ENCODE results near the gene TBCK. TPM values are rescaled to one million over a fixed set of nuclear protein-coding genes. Genes with fewer than 3 reads are reported as not detected.

Gene TBCK
- total RNA-seq, 2 experiments from 2014 or later, result 23.5 to 29.0 TPM

- no peaks in the 10 kb centered on the region for H3K27me3 ChIP-seq (ENCODE audit: control insufficient read depth in 1 of 2, insufficient read depth in 2 of 2, low read length in 2 of 2)
- H3K4me3 ChIP-seq (ENCODE audit: low read length), result no peak overlapping the region
- DNase-seq, result no peak
- Mint-ChIP-seq H3K9me3 (no peaks in the 10 kb centered on the region), H3K4me1 (ENCODE audit: low read depth) (no peaks in the 10 kb centered on the region), H3K36me3 (ENCODE audit: low read depth) (peaks cover 25% of the 10 kb centered on the region), H3K4me3 (no peak overlapping the region), H3K27me3 (no peaks in the 10 kb centered on the region), H3K27ac (no peak overlapping the region)
- CTCF ChIA-PET, result no interaction called here
- TF ChIP-seq CTCF (IDR thresholded peaks at IDR 0.05), result no peak
- no peaks in the 10 kb centered on the region for H3K9me3 ChIP-seq (ENCODE audit: control insufficient read depth in 1 of 2, insufficient read depth in 1 of 2, low read length in 2 of 2)
- peaks cover 12% of the 10 kb centered on the region for H3K36me3 ChIP-seq (ENCODE audit: insufficient read depth, low read length)
- H3K27ac ChIP-seq (ENCODE audit: low read depth in 1 of 2, low read length in 2 of 2), result no peak overlapping the region
- no peak for ATAC-seq (ENCODE audit: poor library complexity)
- H3K4me1 ChIP-seq (ENCODE audit: insufficient read depth, low read length), result no peaks in the 10 kb centered on the region
- POLR2A ChIA-PET, result no interaction called here
- intact Hi-C loops (cut with DNase I, micrococcal nuclease), result no loop called here
Measured at GRCh38 chr4:106353786-106354185, 37.8 kb upstream of the TBCK start.

- H3K36me3 ChIP-seq (ENCODE audit: insufficient read depth, low read length), result peaks cover 38% of the 10 kb centered on the region
Measured at GRCh38 chr4:106351016-106351415, 35.0 kb upstream of the TBCK start.

GRCh38 chr4:106347167-106347566, 31.2 kb upstream of the TBCK start:
- Mint-ChIP-seq H3K27ac (no peak overlapping the region), H3K4me1 (ENCODE audit: low read depth) (peaks cover 24% of the 10 kb centered on the region), H3K9me3 (no peaks in the 10 kb centered on the region), H3K27me3 (no peaks in the 10 kb centered on the region), H3K36me3 (ENCODE audit: low read depth) (peaks cover 80% of the 10 kb centered on the region), H3K4me3 (no peak overlapping the region)
- TF ChIP-seq CTCF (IDR thresholded peaks at IDR 0.05), result no peak
- Histone ChIP-seq H3K36me3 (ENCODE audit: insufficient read depth, low read length) (peaks cover 52% of the 10 kb centered on the region), H3K9me3 (ENCODE audit: control insufficient read depth in 1 of 2, insufficient read depth in 1 of 2, low read length in 2 of 2) (no peaks in the 10 kb centered on the region), H3K4me3 (ENCODE audit: low read length) (no peak overlapping the region), H3K27me3 (ENCODE audit: control insufficient read depth in 1 of 2, insufficient read depth in 2 of 2, low read length in 2 of 2) (no peaks in the 10 kb centered on the region), H3K4me1 (ENCODE audit: insufficient read depth, low read length) (no peaks in the 10 kb centered on the region), H3K27ac (ENCODE audit: low read depth in 1 of 2, low read length in 2 of 2) (no peak overlapping the region)
- POLR2A ChIA-PET, result no interaction called here
- CTCF ChIA-PET, result no interaction called here
- DNase-seq (no peak), ATAC-seq (ENCODE audit: poor library complexity) (no peak)
- intact Hi-C loops (cut with DNase I, micrococcal nuclease), result no loop called here

More at GRCh38 chr4:106351016-106351415, 35.0 kb upstream of the TBCK start:
- Histone ChIP-seq H3K27me3 (ENCODE audit: control insufficient read depth in 1 of 2, insufficient read depth in 2 of 2, low read length in 2 of 2) (no peaks in the 10 kb centered on the region), H3K27ac (ENCODE audit: low read depth in 1 of 2, low read length in 2 of 2) (no peak overlapping the region), H3K9me3 (ENCODE audit: control insufficient read depth in 1 of 2, insufficient read depth in 1 of 2, low read length in 2 of 2) (no peaks in the 10 kb centered on the region), H3K4me3 (ENCODE audit: low read length) (no peak overlapping the region), H3K4me1 (ENCODE audit: insufficient read depth, low read length) (no peaks in the 10 kb centered on the region)
- no peak for DNase-seq
- ChIA-PET POLR2A (no interaction called here), CTCF (interaction anchor here (1.1 kb wide), 1 partner anchor 9 kb away, joined by 3 read pairs; no protein-coding TSS in a partner anchor)
- Mint-ChIP-seq H3K36me3 (ENCODE audit: low read depth) (peaks cover 50% of the 10 kb centered on the region), H3K27me3 (no peaks in the 10 kb centered on the region), H3K9me3 (no peaks in the 10 kb centered on the region), H3K4me1 (ENCODE audit: low read depth) (no peaks in the 10 kb centered on the region), H3K27ac (no peak overlapping the region), H3K4me3 (no peak overlapping the region)
- TF ChIP-seq CTCF (IDR thresholded peaks at IDR 0.05), result no peak
- no peak for ATAC-seq (ENCODE audit: poor library complexity)
- intact Hi-C loops (cut with DNase I, micrococcal nuclease), result no loop called here

Data from CD4-positive, alpha-beta T cell (primary cell).